IMR-90 (cell line): ENCODE measurements around the gene NT5DC2. TPM values are rescaled to one million over a fixed set of nuclear protein-coding genes. Genes with fewer than 3 reads are reported as not detected.

Experiments used
- ATAC-seq: fragments of 200-7000 bp; cut with Tn5 transposase; 2 replicates; pipeline ENCODE4 v1.9.1; 2020; ENCODE audit warnings: low read depth, mild to moderate bottlenecking, moderate library complexity
- BruUV-seq: library from RNA; stranded (reverse); fragments of 400-500 nt; replicated peaks from 2 replicates; lab custom pipeline; 2021; lab: Mats Ljungman, UMichigan
- CTCF ChIA-PET: fragments of 300-600 bp; formaldehyde crosslinking; extraction: SDS; loops from one replicate; lab custom pipeline; 2021; ENCODE audit warnings: antibody characterized with exemption; lab: Yijun Ruan, JAX
- POLR2A ChIA-PET: fragments of 300-600 bp; sonication (Branson Sonifier 250); formaldehyde crosslinking; loops from one replicate; lab custom pipeline; 2022; ENCODE audit warnings: antibody characterized with exemption; ENCODE audit not compliant: unreplicated experiment; lab: Charles Lee
- DNase-seq: peaks from one replicate; pipeline ENCODE4 v3.0.0; 2013
- H2AFZ ChIP-seq: replicated peaks from 2 replicates; pipeline ENCODE3; 2013; ENCODE audit warnings: low read length, mild to moderate bottlenecking; ENCODE audit not compliant: poor library complexity
- H2AK5ac ChIP-seq: 2 replicates; pipeline ENCODE4 v1.6.1; 2013; ENCODE audit warnings: low read depth, low read length, inconsistent platforms
- H2AK9ac ChIP-seq: replicated peaks from 2 replicates; pipeline ENCODE3; 2013; ENCODE audit warnings: mild to moderate bottlenecking, low read depth, low read length, moderate library complexity; ENCODE audit not compliant: poor library complexity
- H2BK120ac ChIP-seq: 2 replicates; pipeline ENCODE4 v1.6.1; 2013; ENCODE audit warnings: low read depth, low read length, inconsistent platforms
- H2BK15ac ChIP-seq: 3 replicates; pipeline ENCODE4 v1.6.1; 2013; ENCODE audit warnings: low read depth, low read length, inconsistent platforms
- H2BK20ac ChIP-seq: 2 replicates; pipeline ENCODE4 v1.6.1; 2013; ENCODE audit warnings: low read depth, mild to moderate bottlenecking, inconsistent platforms, low read length, moderate library complexity
- H2BK5ac ChIP-seq: 2 replicates; pipeline ENCODE4 v1.6.1; 2013; ENCODE audit warnings: mild to moderate bottlenecking, low read depth, low read length, inconsistent platforms; ENCODE audit not compliant: poor library complexity, severe bottlenecking
- H3K14ac ChIP-seq: replicated peaks from 2 replicates; pipeline ENCODE4 v1.6.1; 2013; ENCODE audit warnings: low read depth, low read length, inconsistent platforms
- H3K18ac ChIP-seq: 2 replicates; pipeline ENCODE4 v1.6.1; 2013; ENCODE audit warnings: low read depth, low read length, control low read depth
- H3K23ac ChIP-seq: 2 replicates; pipeline ENCODE4 v1.6.1; 2013; ENCODE audit warnings: low read depth, low read length, inconsistent platforms
- H3K27ac ChIP-seq: 2 replicates; pipeline ENCODE4 v1.5.1; 2013; ENCODE audit warnings: mild to moderate bottlenecking, control low read depth, low read length; ENCODE audit not compliant: insufficient read depth
- H3K27me3 ChIP-seq: 2 replicates; pipeline ENCODE4 v1.6.1; 2013; ENCODE audit warnings: low read length; ENCODE audit not compliant: control insufficient read depth, insufficient read depth
- H3K36me3 ChIP-seq: 2 replicates; pipeline ENCODE4 v1.6.1; 2013; ENCODE audit warnings: low read length, mixed read lengths; ENCODE audit not compliant: control insufficient read depth, insufficient read depth
- H3K4ac ChIP-seq: 2 replicates; pipeline ENCODE4 v1.6.1; 2013; ENCODE audit warnings: low read depth, low read length, inconsistent platforms
- H3K4me1 ChIP-seq: 2 replicates; pipeline ENCODE4 v1.6.1; 2013; ENCODE audit warnings: low read length, mixed read lengths; ENCODE audit not compliant: control insufficient read depth, insufficient read depth
- H3K4me2 ChIP-seq: 2 replicates; pipeline ENCODE4 v1.6.1; 2013; ENCODE audit warnings: low read depth, mild to moderate bottlenecking, control low read depth, low read length, moderate library complexity
- H3K4me3 ChIP-seq: 2 replicates; pipeline ENCODE4 v1.5.1; 2013; ENCODE audit warnings: low read depth, mild to moderate bottlenecking, control low read depth, low read length, moderate library complexity; ENCODE audit not compliant: insufficient read depth
- H3K56ac ChIP-seq: 2 replicates; pipeline ENCODE4 v1.6.1; 2013; ENCODE audit warnings: low read length, inconsistent platforms; ENCODE audit not compliant: insufficient read depth; ENCODE audit errors: extremely low read depth
- H3K79me1 ChIP-seq, 2 experiments: 2 replicates each; pipeline ENCODE4 v1.6.1; 2013; ENCODE audit warnings: low read length in 2 of 2, inconsistent platforms in 1 of 2, low read depth in 1 of 2
- H3K9ac ChIP-seq: 2 replicates; pipeline ENCODE4 v1.6.1; 2013; ENCODE audit warnings: low read depth, low read length, control low read depth
- H3K9me1 ChIP-seq: 2 replicates; pipeline ENCODE4 v1.6.1; 2013; ENCODE audit warnings: low read length, inconsistent platforms; ENCODE audit not compliant: insufficient read depth
- H3K9me3 ChIP-seq: 2 replicates; pipeline ENCODE4 v1.6.1; 2013; ENCODE audit warnings: low read length; ENCODE audit not compliant: control insufficient read depth, insufficient read depth
- H4K20me1 ChIP-seq: 2 replicates; pipeline ENCODE4 v1.6.1; 2013; ENCODE audit warnings: low read length, inconsistent platforms; ENCODE audit not compliant: insufficient read depth
- H4K5ac ChIP-seq: 2 replicates; pipeline ENCODE4 v1.6.1; 2013; ENCODE audit warnings: mild to moderate bottlenecking, low read depth, low read length, control low read depth
- H4K8ac ChIP-seq, 2 experiments: 2 replicates each; pipeline ENCODE4 v1.6.1; 2013; ENCODE audit warnings: low read depth in 2 of 2, low read length in 2 of 2, control low read depth in 1 of 2, inconsistent platforms in 1 of 2
- H4K91ac ChIP-seq: 2 replicates; pipeline ENCODE4 v1.6.1; 2013; ENCODE audit warnings: low read depth, low read length, inconsistent platforms; ENCODE audit not compliant: insufficient read depth
- POLR2A ChIP-seq: IDR thresholded peaks from 2 replicates; pipeline ENCODE4 v1.6.1; 2012; ENCODE audit warnings: mild to moderate bottlenecking, low read depth, low read length
- SMC3 ChIP-seq: fragments of 150-350 bp; IDR thresholded peaks from 2 replicates; pipeline ENCODE4 v1.6.1; 2016; ENCODE audit warnings: low read depth, mild to moderate bottlenecking, antibody characterized with exemption, low read length, moderate library complexity
- WGBS, 2 experiments: methylation state at CpG; one replicate each; pipeline versions ENCODE4 v1.1.5 to v1.1.7; 2013; ENCODE audit warnings: missing lambda C conversion rate in 2 of 2; ENCODE audit not compliant: insufficient read length in 1 of 2; ENCODE audit errors: extremely low coverage in 2 of 2; 5-methylcytosine and 5-hydroxymethylcytosine counted together
- dilution Hi-C: fragments of 300-500 bp; cut with HindIII; formaldehyde crosslinking; loops from one replicate; pipeline ENCODE4 v1.14.3; 2018; ENCODE audit warnings: low sequenced_read_pairs; ENCODE audit not compliant: unreplicated experiment
- in situ Hi-C: fragments of 300-500 bp; cut with MboI; formaldehyde crosslinking; loops from 3 replicates; pipeline ENCODE4 v1.14.3; 2019; ENCODE audit warnings: low sequenced_read_pairs, inconsistent platforms, mixed read lengths
- intact Hi-C: fragments of 100-400 bp; cut with micrococcal nuclease; formaldehyde crosslinking; loops from 2 replicates; pipeline ENCODE4 v1.10.0; 2022
- polyA plus RNA-seq, 3 experiments: library from polyadenylated mRNA; depleted of rRNA; stranded (reverse); fragments of >200 nt; gene quantifications; 2 replicates each; pipeline ENCODE4 v1.2.3, GENCODE V29; 2012; ENCODE audit warnings: low replicate concordance in 1 of 3
- total RNA-seq: library from RNA; depleted of rRNA; stranded (reverse); fragments of >200 nt; gene quantifications from 2 replicates; pipeline ENCODE4 v1.2.3, GENCODE V29; 2012
- TF ChIP-seq, protein P1 (sequence below): fragments of 150-350 bp; IDR thresholded peaks from 2 replicates; pipeline ENCODE4 v1.6.1; 2016; ENCODE audit warnings: low read depth, mild to moderate bottlenecking, low read length, moderate library complexity, borderline replicate concordance

Gene NT5DC2
- total and polyA plus RNA-seq, 2 of the 4 experiments (the other 2 are of a cell fraction) = 161 to 200 TPM

- peak overlapping the region; percentile 25; the same call in 1 of the 2 replicates for H4K5ac ChIP-seq
- 90% methylated on average over 7 of the region's 7 CpGs; no CpG with 5 or more reads in 1 of the 2 experiments for WGBS, 2 experiments
- CTCF ChIA-PET = no interaction called here
- peak overlapping the region; percentile 86; the same call in 1 of the 2 replicates for H2AK5ac ChIP-seq
- H3K9me3 ChIP-seq = no peaks in the 10 kb centered on the region
- H4K91ac ChIP-seq = no peak overlapping the region
- H2BK5ac ChIP-seq = peak overlapping the region; percentile 70
- H2BK20ac ChIP-seq = no peak overlapping the region
- H3K18ac ChIP-seq = no peak overlapping the region
- H4K8ac ChIP-seq = no peak overlapping the region
- no peaks in the 10 kb centered on the region for H3K27me3 ChIP-seq
- no TSS peak for BruUV-seq
- no peak overlapping the region for H2BK15ac ChIP-seq
- H3K14ac ChIP-seq = peak overlapping the region; percentile 90
- peak overlapping the region; percentile 32 for H2AK9ac ChIP-seq
- H3K23ac ChIP-seq = peak overlapping the region; percentile 91
- peaks cover 25 to 74% of the 10 kb centered on the region in 2 experiments for H3K79me1 ChIP-seq
- H3K9me1 ChIP-seq = peaks cover 22% of the 10 kb centered on the region
- POLR2A ChIA-PET = interaction anchor here (0.6 kb wide), 1 partner anchor 90 kb away, joined by 3 read pairs; no protein-coding TSS in a partner anchor
- ATAC-seq = no peak
- no peak overlapping the region for H2AFZ ChIP-seq
- no peak overlapping the region for H3K56ac ChIP-seq
- DNase-seq = no peak
- intact Hi-C loops = loop anchor here (2.0 kb wide), 1 partner anchor 65 kb away; no protein-coding TSS in a partner anchor
- in situ Hi-C loops = no loop called here
- H4K20me1 ChIP-seq = peaks cover 26% of the 10 kb centered on the region
- peak overlapping the region; percentile 81 for H3K4me3 ChIP-seq
- TF ChIP-seq POLR2A (0 out of 2 replicates have a peak, but pooled peaks have one; percentile 20), SMC3 (no peak)
- TF ChIP-seq, protein P1, sequence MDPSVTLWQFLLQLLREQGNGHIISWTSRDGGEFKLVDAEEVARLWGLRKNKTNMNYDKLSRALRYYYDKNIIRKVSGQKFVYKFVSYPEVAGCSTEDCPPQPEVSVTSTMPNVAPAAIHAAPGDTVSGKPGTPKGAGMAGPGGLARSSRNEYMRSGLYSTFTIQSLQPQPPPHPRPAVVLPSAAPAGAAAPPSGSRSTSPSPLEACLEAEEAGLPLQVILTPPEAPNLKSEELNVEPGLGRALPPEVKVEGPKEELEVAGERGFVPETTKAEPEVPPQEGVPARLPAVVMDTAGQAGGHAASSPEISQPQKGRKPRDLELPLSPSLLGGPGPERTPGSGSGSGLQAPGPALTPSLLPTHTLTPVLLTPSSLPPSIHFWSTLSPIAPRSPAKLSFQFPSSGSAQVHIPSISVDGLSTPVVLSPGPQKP = no peak
- peak overlapping the region; percentile 37; the same call in 1 of the 2 replicates for H3K4ac ChIP-seq
- H3K4me1 ChIP-seq = peaks cover 15% of the 10 kb centered on the region
- H2BK120ac ChIP-seq = no peak overlapping the region
- peak overlapping the region; percentile 4; the same call in 1 of the 2 replicates for H3K27ac ChIP-seq
- H3K4me2 ChIP-seq = peak overlapping the region; percentile 98
- peak overlapping the region; percentile 89 for H3K9ac ChIP-seq
- dilution Hi-C loops = no loop called here
- H3K36me3 ChIP-seq = peaks cover 8% of the 10 kb centered on the region
These were observed 4.2 kb upstream of the NT5DC2 start for GRCh38 chr3:52537726-52538421.
